ENCODE measurements around the gene LRP3. TPM values are rescaled to one million over a fixed set of nuclear protein-coding genes. Genes with fewer than 3 reads are reported as not detected.
"Not testable (repeated sequence)": the region's sequence is repeated elsewhere in the genome, so short reads cannot be mapped to it uniquely, and the experiment has no call there.

The LRP3 gene
- polyA plus RNA-seq, 1 of the 3 experiments (the other 2 are of a cell fraction): 8.2 TPM

DNA sequence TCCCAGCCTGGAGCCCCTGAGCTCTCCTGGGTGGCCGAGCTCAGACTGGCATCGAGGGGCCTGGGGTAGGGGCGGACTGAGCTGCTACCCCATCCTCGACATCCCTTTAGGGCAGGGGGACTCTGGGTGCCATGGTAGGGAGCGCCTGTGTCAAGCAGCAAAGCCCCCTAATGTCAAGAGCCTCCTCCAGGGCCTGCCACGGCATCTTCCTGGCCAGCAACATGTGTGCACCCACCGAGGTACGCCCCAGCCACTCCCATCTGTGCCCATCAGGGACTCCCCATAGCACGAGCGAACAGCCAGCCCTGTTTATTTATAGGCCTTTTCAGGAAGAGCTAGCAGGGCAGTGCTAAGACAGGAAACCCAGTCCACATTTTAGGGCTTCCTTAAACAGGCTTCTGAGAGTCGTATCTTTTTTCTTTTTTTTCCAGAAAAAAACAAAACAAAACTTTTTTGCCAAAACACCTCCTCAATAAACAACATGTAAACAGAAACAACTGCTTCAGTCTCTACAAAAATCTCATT lies 14.3 kb downstream of the LRP3 start (continued):
- TF ChIP-seq POLR2AphosphoS5 (IDR thresholded peaks at IDR 0.05; ENCODE audit: low read depth, low read length): no peak
- TF ChIP-seq ELF1 (IDR thresholded peaks at IDR 0.05): no peak
- no peak for TF ChIP-seq YY1 (IDR thresholded peaks at IDR 0.05; ENCODE audit: low read depth)
- TF ChIP-seq, protein P1, sequence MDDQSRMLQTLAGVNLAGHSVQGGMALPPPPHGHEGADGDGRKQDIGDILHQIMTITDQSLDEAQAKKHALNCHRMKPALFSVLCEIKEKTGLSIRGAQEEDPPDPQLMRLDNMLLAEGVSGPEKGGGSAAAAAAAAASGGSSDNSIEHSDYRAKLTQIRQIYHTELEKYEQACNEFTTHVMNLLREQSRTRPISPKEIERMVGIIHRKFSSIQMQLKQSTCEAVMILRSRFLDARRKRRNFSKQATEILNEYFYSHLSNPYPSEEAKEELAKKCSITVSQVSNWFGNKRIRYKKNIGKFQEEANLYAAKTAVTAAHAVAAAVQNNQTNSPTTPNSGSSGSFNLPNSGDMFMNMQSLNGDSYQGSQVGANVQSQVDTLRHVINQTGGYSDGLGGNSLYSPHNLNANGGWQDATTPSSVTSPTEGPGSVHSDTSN (IDR thresholded peaks at IDR 0.05): no peak
- TF ChIP-seq TCF12 (IDR thresholded peaks at IDR 0.05): no peak
- no peak for TF ChIP-seq RAD21 (IDR thresholded peaks at IDR 0.05; ENCODE audit: low read length)
- no peak for TF ChIP-seq RXRA (IDR thresholded peaks at IDR 0.05; ENCODE audit: borderline replicate concordance, low read depth)
- TF ChIP-seq, protein P2, sequence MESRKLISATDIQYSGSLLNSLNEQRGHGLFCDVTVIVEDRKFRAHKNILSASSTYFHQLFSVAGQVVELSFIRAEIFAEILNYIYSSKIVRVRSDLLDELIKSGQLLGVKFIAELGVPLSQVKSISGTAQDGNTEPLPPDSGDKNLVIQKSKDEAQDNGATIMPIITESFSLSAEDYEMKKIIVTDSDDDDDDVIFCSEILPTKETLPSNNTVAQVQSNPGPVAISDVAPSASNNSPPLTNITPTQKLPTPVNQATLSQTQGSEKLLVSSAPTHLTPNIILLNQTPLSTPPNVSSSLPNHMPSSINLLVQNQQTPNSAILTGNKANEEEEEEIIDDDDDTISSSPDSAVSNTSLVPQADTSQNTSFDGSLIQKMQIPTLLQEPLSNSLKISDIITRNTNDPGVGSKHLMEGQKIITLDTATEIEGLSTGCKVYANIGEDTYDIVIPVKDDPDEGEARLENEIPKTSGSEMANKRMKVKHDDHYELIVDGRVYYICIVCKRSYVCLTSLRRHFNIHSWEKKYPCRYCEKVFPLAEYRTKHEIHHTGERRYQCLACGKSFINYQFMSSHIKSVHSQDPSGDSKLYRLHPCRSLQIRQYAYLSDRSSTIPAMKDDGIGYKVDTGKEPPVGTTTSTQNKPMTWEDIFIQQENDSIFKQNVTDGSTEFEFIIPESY (IDR thresholded peaks at IDR 0.05; ENCODE audit: borderline replicate concordance, low read depth): no peak
- TF ChIP-seq FOXM1 (IDR thresholded peaks at IDR 0.05; ENCODE audit: low read depth): no peak
- TF ChIP-seq TAF1 (IDR thresholded peaks at IDR 0.05; ENCODE audit: borderline replicate concordance, low read depth, low read length): no peak

DNA sequence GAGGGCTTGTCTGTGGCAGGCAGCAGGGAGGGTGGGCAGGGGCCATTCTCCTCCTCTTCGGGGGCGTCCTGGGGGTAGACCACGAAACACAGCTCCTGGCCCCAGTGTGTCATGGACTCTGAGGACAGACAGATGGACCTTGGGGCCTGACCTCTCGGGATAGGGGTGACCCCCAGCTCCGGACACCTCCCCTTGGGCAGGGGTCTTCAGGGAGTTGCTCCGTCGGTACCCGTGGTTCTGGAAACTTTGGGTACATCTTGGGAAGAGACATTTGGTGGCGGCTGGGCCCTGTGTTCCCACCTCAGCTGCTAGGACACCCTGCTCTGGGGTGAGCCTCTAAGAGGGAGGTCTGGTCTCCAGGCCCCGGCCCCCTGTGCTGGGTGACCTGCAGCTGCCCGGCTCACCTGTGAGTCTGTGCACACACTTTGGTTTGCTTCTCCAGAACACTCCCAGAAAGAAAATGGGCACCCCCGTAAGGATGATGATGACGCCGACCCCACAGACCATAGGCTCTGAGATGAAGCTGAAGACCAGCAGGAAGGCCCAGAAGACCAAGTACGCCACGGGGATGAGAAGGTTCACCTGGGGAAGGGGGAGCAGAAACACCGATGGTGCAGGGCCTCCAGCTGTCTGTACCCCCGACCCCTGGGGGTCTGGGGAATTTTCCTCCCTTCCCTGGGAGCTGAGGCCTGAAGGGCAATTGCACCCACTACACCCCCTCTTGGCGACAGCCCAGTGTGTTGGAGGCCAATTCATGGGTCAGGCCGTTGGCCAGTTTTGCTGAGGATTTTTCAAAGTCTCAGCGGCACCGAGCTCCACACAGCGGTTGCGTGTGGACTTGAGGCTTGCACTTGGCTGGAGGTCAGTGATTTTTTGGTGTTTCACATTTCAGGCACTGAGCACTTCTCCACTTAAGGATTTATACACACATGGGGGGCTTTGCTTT lies 15.0 kb downstream of the LRP3 start:
- H3K4me2 ChIP-seq: no peak overlapping the region
- no peaks in the 10 kb centered on the region for H3K9me3 ChIP-seq
- no peak overlapping the region for H2AFZ ChIP-seq (ENCODE audit: low read depth)
- peak; percentile 40 for DNase-seq
- no peaks in the 10 kb centered on the region for H3K27me3 ChIP-seq (ENCODE audit: insufficient read depth)
- WGBS (ENCODE audit: low lambda C conversion rate): 85% methylated on average over 15 of the region's 24 CpGs
- TF ChIP-seq, protein P3, sequence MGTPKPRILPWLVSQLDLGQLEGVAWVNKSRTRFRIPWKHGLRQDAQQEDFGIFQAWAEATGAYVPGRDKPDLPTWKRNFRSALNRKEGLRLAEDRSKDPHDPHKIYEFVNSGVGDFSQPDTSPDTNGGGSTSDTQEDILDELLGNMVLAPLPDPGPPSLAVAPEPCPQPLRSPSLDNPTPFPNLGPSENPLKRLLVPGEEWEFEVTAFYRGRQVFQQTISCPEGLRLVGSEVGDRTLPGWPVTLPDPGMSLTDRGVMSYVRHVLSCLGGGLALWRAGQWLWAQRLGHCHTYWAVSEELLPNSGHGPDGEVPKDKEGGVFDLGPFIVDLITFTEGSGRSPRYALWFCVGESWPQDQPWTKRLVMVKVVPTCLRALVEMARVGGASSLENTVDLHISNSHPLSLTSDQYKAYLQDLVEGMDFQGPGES (IDR thresholded peaks at IDR 0.05; ENCODE audit: low read depth, low read length): no peak
- TF ChIP-seq TCF12 (IDR thresholded peaks at IDR 0.05) (no peak), NFIC (IDR thresholded peaks at IDR 0.05; ENCODE audit: borderline replicate concordance) (no peak), FOSL2 (IDR thresholded peaks at IDR 0.05; ENCODE audit: borderline replicate concordance, low read depth) (no peak), RFX5 (IDR thresholded peaks at IDR 0.05; ENCODE audit: low read length) (no peak), EZH2phosphoT487 (IDR thresholded peaks at IDR 0.05; ENCODE audit: borderline replicate concordance, low read depth) (no peak), JUND (IDR thresholded peaks at IDR 0.05) (no peak), RXRA (IDR thresholded peaks at IDR 0.05; ENCODE audit: borderline replicate concordance, low read depth) (no peak)
- TF ChIP-seq, protein P4, sequence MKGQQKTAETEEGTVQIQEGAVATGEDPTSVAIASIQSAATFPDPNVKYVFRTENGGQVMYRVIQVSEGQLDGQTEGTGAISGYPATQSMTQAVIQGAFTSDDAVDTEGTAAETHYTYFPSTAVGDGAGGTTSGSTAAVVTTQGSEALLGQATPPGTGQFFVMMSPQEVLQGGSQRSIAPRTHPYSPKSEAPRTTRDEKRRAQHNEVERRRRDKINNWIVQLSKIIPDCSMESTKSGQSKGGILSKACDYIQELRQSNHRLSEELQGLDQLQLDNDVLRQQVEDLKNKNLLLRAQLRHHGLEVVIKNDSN (IDR thresholded peaks at IDR 0.05; ENCODE audit: borderline replicate concordance, low read depth): no peak
- TF ChIP-seq, protein P2 (IDR thresholded peaks at IDR 0.05; ENCODE audit: borderline replicate concordance, low read depth): no peak
- TF ChIP-seq, protein P5, sequence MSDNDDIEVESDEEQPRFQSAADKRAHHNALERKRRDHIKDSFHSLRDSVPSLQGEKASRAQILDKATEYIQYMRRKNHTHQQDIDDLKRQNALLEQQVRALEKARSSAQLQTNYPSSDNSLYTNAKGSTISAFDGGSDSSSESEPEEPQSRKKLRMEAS (IDR thresholded peaks at IDR 0.05; ENCODE audit: low read depth): no peak
- CTCF ChIA-PET: interaction anchor here (0.6 to 1.4 kb wide), 4 partner anchors 12 to 569 kb away, joined by 3 to 4 read pairs (median 3); no protein-coding TSS in a partner anchor
- H3K27ac ChIP-seq (ENCODE audit: low read depth in 2 of 2, low read length in 1 of 2): no peak overlapping the region
- peaks cover 0 to 3% of the 10 kb centered on the region in 2 experiments for H3K36me3 ChIP-seq (replicated peaks in 1 of 2; ENCODE audit: control insufficient read depth in 1 of 2, insufficient read depth in 2 of 2, low read length in 1 of 2)
- no peaks in the 10 kb centered on the region for H4K20me1 ChIP-seq (ENCODE audit: insufficient read depth)
- no peak overlapping the region for H3K9ac ChIP-seq
- no peaks in the 10 kb centered on the region; a peak in 1 of 4 replicates for H3K4me1 ChIP-seq (ENCODE audit: control insufficient read depth in 1 of 2, insufficient read depth in 2 of 2, low read depth in 1 of 2, low read length in 1 of 2)
- no peaks in the 10 kb centered on the region for H3F3A ChIP-seq (replicated peaks; ENCODE audit: insufficient read depth)
- no peaks in the 10 kb centered on the region for H3K79me2 ChIP-seq (ENCODE audit: insufficient read depth)
- H3K9me2 ChIP-seq: no peaks in the 10 kb centered on the region
- no peak overlapping the region for H3K4me3 ChIP-seq (ENCODE audit: low read depth in 2 of 2, low read length in 1 of 2)
- POLR2A ChIA-PET: no interaction called here

DNA sequence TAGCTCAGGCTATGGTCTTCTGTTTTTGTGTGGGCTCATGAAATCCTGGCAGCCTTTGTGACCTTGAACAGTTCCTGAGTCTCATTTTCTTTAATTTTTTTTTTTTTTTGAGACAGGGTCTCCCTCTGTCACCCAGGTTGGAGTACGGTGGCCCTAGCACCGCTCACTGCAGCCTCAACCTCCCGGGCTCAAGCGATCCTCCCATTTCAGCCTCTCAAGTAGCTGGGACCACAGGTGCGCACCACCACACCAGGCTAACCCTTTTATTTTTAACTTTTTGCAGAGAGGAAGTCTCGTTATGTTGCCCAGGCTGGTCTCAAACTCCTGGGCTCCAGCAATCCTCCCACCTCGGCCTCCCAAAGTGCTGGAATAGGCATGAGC lies 15.7 kb downstream of the LRP3 start:
- H3K27me3 ChIP-seq (ENCODE audit: insufficient read depth); H3K27ac ChIP-seq (ENCODE audit: low read depth in 2 of 2, low read length in 1 of 2); H3K9ac ChIP-seq; POLR2A ChIA-PET; H3K4me2 ChIP-seq; H3K4me3 ChIP-seq (ENCODE audit: low read depth in 2 of 2, low read length in 1 of 2); H3K9me2 ChIP-seq; H3F3A ChIP-seq (replicated peaks; ENCODE audit: insufficient read depth); H3K36me3 ChIP-seq (replicated peaks in 1 of 2; ENCODE audit: control insufficient read depth in 1 of 2, insufficient read depth in 2 of 2, low read length in 1 of 2); H3K4me1 ChIP-seq (ENCODE audit: control insufficient read depth in 1 of 2, insufficient read depth in 2 of 2, low read depth in 1 of 2, low read length in 1 of 2); H4K20me1 ChIP-seq (ENCODE audit: insufficient read depth); H3K79me2 ChIP-seq (ENCODE audit: insufficient read depth); H2AFZ ChIP-seq (ENCODE audit: low read depth); H3K9me3 ChIP-seq; DNase-seq: not testable (repeated sequence)
- WGBS (ENCODE audit: low lambda C conversion rate): 89% methylated on average over 7 of the region's 7 CpGs
- CTCF ChIA-PET: interaction anchor here (0.6 to 1.1 kb wide), 3 partner anchors 12 to 498 kb away, joined by 3 read pairs; no protein-coding TSS in a partner anchor

Measured in SK-N-SH (cell line).